Measurements from ENCODE around the gene ESPL1. TPM values are rescaled to one million over a fixed set of nuclear protein-coding genes. Genes with fewer than 3 reads are reported as not detected.
"Not testable (repeated sequence)": the region's sequence is repeated elsewhere in the genome, so short reads cannot be mapped to it uniquely, and the experiment has no call there.

Gene ESPL1
- total RNA-seq, 1 donor from 2014 or later = 1.2 TPM

DNA sequence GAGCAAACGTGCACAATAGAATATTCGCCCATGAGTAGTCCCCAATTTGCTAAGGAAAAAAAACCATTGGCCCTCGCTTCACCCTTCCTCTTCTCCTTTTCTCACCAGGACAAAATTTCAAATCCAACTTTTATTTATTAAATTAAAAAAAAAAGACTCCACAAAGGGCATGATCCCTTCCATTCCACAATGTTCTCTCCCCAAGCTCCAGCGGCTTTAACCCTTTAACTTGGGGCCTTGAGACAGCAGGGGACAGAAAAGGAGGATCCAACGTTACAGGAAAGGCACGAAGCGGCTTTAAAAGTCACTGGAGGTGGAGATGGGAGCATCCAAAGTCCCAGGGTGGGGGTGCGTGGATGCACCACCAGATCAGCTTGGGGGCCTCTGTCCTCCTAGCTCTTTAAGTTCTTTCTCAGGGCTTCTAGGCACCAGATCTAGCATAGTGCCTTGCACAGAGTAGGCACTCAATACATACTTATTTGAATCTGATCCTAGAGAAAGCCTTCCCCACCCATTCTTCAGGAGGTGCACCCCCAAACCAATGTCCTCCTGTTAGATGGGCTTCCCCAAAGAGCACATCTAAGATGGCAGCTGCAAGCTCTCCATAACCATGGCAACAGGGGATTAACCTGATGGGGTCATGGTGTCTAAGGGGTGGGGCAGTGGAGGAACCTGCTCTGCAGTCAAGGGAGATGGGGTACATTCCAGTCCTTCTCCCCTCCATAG is 58.5 kb downstream of the ESPL1 start:
- intact Hi-C loops (cut with DNase I) = no loop called here
- ATAC-seq (no peak), DNase-seq (ENCODE audit: low spot score) (no peak)

DNA sequence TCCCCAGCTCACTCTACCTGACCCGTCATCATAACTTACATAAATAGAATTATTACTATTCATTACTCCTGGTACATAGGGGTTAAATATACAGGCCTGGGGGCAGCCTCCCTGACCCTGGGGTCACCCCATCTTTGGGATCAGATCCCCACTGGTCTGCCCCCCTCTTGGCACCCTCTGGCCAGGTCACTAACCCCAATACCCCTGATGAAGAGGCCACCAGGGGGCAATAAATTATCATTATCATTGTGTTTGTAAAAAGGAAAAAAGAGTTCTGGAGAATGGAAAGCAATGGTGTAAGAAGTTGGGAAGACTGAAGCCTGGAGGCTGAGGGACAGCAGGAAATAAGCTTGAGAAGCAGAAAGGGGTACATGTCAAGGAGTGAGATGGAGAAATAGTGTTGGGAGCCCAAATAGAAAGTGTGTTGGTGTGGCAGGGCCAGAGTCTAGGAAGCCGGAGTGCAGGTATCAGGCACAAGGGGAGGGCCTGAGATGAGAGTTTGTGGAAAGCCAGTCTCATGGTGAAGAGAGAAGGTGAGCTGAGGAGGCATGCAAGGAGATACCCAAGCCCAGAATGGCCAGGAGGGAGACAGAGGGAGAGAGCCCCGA is 59.4 kb downstream of the ESPL1 start:
- ATAC-seq = no peak
- intact Hi-C loops (cut with DNase I) = no loop called here

DNA sequence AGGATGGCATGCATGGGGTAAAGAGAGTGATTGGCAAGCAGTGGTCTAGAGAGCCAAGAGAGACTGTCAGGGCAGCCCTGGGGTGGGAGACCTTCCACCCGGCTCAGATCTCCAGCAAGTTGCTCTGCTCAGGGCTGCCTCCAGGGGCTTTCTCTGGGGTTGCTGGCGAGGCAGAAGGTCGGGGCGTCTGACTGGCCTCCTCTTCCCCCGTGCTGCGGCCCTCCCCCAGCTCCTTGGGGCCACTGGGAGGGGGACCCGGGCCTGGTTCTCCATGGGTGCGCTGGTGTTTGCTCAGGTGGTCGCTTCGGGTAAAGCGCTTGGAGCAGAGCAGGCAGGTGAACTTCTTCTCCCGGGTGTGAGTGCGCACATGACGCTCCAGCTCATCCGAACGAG is 59.9 kb downstream of the ESPL1 start:
- intact Hi-C loops (cut with DNase I) = no loop called here
- DNase-seq (ENCODE audit: low spot score) = no peak
- no peak for ATAC-seq

More for the DNA sequence above, 59.4 kb downstream of the ESPL1 start:
- DNase-seq (ENCODE audit: low spot score) = no peak

DNA sequence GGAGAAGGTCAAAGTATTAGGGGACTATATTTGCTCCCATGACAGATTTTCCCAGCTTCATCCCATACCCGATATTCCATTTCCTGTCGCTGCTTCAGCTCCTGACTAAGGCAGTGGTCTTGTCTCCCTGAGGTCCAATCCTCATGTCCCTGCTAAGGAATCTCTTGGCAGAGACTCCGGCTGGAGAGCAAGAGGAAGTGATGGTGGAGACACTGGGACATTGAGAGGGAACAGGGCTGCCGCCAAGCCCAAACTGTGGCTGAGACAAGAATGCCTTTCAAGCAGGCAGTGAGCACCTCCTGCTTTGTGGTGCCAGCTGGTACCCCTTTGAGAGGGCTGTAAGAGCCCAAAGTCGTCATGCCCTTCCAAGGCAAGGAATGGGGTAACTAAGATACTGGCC is 62.6 kb downstream of the ESPL1 start:
- ATAC-seq (no peak), DNase-seq (ENCODE audit: low spot score) (no peak)
- intact Hi-C loops (cut with DNase I) = no loop called here

DNA sequence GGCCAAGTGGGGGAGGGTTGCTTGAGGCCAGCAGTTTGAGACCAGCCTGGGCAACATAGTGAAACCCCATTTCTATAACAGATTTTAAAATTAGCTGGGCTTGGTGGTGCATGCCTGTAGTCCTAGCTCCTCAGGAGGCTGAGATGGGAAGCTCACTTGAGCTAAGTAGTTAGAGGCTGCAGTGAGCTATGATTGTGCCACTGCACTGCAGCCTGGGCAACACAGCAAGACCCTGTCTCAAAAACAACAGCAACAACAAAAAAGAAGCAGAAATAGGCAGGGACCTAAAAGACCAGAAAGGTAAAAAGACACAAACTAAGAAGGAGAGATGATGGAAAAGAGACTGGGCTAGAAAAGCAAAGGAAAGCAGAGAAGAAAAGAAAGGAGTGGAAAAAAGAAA is 64.2 kb downstream of the ESPL1 start:
- DNase-seq (ENCODE audit: low spot score); ATAC-seq; intact Hi-C loops (cut with DNase I): not testable (repeated sequence)

DNA sequence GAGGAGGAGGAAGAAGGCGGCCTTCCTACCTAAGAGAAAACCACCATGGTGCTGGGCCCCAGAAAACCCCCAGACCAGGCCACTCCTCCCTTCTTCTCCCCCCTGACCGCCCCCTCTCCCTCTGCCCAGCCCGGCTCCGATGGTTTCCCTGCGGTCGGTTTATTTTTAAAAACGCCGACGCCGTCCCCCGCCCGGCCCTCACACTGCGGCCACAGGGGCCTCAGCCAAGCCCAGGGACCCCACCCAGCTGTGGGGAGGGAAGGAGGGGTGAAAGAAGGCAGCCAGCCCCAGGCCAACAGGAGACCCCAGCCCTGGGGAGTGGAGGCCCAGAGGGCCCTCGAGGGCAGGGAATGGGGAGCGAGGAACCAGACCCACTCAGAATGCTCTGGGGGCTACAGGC is 64.6 kb downstream of the ESPL1 start:
- DNase-seq (ENCODE audit: low spot score) (no peak), ATAC-seq (no peak)
- intact Hi-C loops (cut with DNase I) = no loop called here

DNA sequence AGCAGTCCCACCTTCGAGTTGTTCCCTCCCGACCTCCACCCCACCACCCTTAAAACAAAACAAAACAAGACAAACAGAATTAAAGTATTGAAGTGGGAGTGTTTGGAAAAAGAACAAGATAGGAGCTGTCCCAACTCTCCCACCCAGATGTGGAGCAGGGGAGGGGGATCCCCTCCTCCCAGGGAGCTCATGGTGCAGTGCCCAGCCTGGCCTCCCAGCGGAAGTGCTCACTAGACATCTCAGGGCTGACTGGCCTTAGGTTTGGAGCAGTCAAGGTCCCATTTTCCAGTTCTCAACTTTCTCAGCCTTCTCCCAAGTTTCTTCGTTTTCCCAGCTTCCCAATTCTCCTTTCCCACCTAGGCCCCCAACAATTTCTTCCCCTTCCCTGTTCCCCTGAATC is 65.2 kb downstream of the ESPL1 start:
- intact Hi-C loops (cut with DNase I) = no loop called here
- DNase-seq (ENCODE audit: low spot score) (no peak), ATAC-seq (no peak)

DNA sequence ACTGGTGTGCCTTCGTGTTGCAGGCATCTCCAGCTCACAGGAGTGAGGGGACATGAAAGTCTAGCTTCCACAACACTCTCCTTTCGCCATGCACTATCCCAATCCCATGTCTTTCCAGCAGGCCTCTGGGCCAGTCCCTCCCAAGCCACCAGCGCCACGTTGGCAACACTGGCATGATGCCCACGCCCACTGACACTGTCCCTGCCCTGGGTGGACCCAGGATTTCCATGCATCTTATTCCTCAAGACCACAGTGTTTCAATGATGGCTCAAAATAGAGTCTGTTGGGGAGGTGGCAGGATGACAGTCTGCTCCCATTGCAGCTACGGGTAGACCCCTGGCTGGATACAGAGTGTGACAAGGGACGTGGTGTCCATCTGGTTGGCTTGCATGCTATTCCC is 65.7 kb downstream of the ESPL1 start:
- intact Hi-C loops (cut with DNase I) = no loop called here
- no peak for ATAC-seq
- no peak for DNase-seq (ENCODE audit: low spot score)

DNA sequence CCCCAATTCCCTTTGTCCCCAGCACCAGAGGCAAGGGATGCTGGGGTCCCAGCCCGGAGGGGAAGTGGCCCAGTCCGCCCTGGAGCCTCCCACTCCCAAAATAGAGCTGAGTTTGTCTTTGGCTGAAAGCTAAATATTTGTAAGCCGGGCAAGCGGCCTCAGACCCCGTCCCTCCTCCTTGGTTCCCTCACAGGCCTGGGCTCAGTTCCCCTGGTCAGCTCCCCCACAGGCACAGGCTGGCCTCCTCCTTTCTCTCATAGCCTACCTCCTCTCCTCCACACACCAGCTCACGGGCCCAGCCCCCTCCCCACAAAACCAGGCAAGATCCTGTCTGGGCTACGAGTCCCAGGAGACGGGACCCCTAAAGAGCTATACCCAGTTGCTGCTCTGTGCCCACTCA is 66.7 kb downstream of the ESPL1 start:
- intact Hi-C loops (cut with DNase I) = no loop called here
- DNase-seq (ENCODE audit: low spot score) (no peak), ATAC-seq (no peak)

DNA sequence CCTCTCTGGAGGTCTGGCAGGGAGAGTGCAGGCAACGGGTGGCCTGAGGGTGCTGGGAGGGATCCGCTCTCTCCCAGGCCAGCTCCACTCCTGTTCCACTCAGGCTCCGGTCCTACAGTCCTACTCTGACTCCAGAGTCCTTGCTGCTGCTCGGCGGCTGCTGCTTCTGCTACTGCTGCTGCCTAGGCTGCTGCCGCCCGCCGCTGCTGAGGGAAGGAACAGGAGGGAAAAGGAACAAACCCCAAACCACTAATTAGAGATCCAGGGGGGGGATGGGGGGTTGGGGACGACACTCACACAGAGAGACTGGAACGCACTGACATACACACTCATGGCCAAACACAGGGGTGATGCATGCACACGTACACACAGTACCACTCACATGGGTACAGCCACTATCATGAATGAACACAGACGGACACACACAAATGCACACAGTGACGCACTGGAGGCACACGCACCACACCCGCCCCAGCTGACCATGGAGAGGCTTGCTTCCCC is 68.1 kb downstream of the ESPL1 start, which contains the start of gene SP7:
Gene SP7 (minus strand): TSS at position 174 of the 501 bp plus-strand sequence. CDS start 708 bp downstream, outside the sequence.
- ATAC-seq (no peak), DNase-seq (ENCODE audit: low spot score) (no peak)
- intact Hi-C loops (cut with DNase I) = no loop called here

DNA sequence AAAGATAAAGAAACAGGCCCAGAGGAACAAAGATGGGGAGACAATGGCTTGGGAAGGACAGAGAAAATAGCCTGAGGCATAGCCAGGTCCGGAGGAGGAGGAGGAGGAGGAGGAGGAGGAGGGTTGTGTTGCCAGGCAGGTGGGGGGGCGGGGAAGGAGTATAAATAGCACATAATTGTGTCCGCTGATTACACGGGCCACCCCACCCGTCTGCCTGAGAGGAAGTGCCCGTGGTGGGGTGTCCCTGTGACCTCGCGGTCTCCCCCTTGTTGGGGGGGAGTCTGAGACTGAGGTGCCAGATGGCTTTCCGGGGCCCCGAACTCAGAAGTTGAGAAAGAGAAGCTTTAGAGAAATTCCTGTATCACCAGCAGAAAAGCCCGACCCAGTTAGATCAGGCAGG is 69.9 kb downstream of the ESPL1 start:
- DNase-seq (ENCODE audit: low spot score) = no peak
- no peak for ATAC-seq

DNA sequence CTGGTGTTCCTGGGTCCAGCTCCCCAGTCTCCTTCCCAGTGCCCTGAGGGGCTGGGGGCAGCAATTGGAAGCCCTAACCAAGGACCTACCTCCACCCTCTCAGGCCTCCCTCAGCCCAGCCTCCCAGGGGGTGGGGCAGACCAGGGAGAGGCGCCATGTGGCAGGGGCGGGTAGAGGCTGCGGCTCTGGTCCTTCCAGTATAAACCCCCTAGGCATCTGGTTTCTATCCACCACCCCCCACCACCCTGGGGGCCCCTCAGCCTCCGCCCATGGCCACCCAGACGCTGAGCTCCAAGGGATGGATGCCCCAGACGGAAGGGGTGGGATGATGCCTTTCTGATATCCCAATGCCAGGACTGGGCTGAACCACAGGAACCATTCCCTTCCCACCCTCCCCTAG is 70.8 kb downstream of the ESPL1 start:
- intact Hi-C loops (cut with DNase I) = no loop called here
- ATAC-seq = no peak

More for the DNA sequence above, 69.9 kb downstream of the ESPL1 start:
- intact Hi-C loops (cut with DNase I) = no loop called here

DNA sequence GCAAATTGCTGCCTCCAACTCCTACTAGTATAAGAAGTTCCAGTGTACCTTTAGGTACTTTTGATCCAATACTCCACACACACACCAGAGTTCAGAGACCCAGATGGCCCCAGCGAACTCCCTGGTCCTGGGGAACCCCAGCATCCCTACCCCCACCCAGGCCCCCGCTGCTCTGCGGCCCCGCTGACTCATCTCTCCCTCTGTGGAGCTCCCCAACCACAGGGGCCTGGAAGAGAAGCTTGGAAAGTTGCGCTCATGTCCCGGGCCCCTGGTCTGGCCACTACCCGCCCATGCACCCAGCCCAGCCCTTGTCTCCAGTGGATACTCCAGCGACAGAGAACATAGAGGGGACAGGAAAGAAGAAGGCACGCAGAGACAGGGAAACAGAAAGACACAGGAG is 72.3 kb downstream of the ESPL1 start:
- intact Hi-C loops (cut with DNase I) = no loop called here
- no peak for ATAC-seq
- no peak for DNase-seq (ENCODE audit: low spot score)

More for the DNA sequence above, 70.8 kb downstream of the ESPL1 start:
- DNase-seq (ENCODE audit: low spot score) = no peak

Other genes with a start within 250 kb of the ESPL1 start
- gene TNS2, start 218.2 kb upstream of the ESPL1 start, total RNA-seq = 265 TPM
- 61.0 TPM for gene SPRYD3, start 188.9 kb upstream of the ESPL1 start, total RNA-seq
- gene IGFBP6, start 170.6 kb upstream of the ESPL1 start, total RNA-seq = 1,832 TPM
- gene SOAT2, start 164.8 kb upstream of the ESPL1 start, total RNA-seq = 1.2 TPM
- gene ZNF740, start 87.6 kb upstream of the ESPL1 start, total RNA-seq = 51.0 TPM
- 81.7 TPM for gene CSAD, start 87.4 kb upstream of the ESPL1 start, total RNA-seq
- 33.4 TPM for gene ITGB7, start 61.0 kb upstream of the ESPL1 start, total RNA-seq
- 56.3 TPM for gene RARG, start 36.1 kb upstream of the ESPL1 start, total RNA-seq
- 490 TPM for gene PFDN5, start 27.2 kb downstream of the ESPL1 start, total RNA-seq
- gene MYG1, start 31.4 kb downstream of the ESPL1 start, total RNA-seq = 31.9 TPM
- 41.1 TPM for gene AAAS, start 53.3 kb downstream of the ESPL1 start, total RNA-seq
- gene SP7, start 68.1 kb downstream of the ESPL1 start, total RNA-seq = 0.31 TPM
- 101 TPM for gene SP1, start 111.9 kb downstream of the ESPL1 start, total RNA-seq
- not detected for gene AMHR2, start 155.6 kb downstream of the ESPL1 start, total RNA-seq
- gene PRR13, start 173.4 kb downstream of the ESPL1 start, total RNA-seq = 86.4 TPM
- 772 TPM for gene PCBP2, start 183.8 kb downstream of the ESPL1 start, total RNA-seq
- 28.6 TPM for gene MAP3K12, start 231.2 kb downstream of the ESPL1 start, total RNA-seq
- gene TARBP2, start 233.0 kb downstream of the ESPL1 start, total RNA-seq = 19.4 TPM
- gene NPFF, start 239.2 kb downstream of the ESPL1 start, total RNA-seq = not detected

Data from sciatic nerve (tissue), 2 donors.